Progenitor cell of endocrine pancreas (in vitro differentiated cells): Measurements from ENCODE around the gene NR6A1. TPM values are rescaled to one million over a fixed set of nuclear protein-coding genes. Genes with fewer than 3 reads are reported as not detected.

Experiments used
- DNase-seq: peaks from one replicate; pipeline ENCODE4 v3.0.0; 2021; ENCODE audit warnings: low spot score; ENCODE audit not compliant: unreplicated experiment
- H3K27ac Mint-ChIP-seq: 2 replicates; pipeline ENCODE4 v1.8.0; 2021; ENCODE audit warnings: mild to moderate bottlenecking, moderate library complexity, mixed read lengths
- H3K27me3 Mint-ChIP-seq: 2 replicates; pipeline ENCODE4 v1.8.0; 2021; ENCODE audit warnings: mixed read lengths
- H3K36me3 Mint-ChIP-seq: 2 replicates; pipeline ENCODE4 v1.8.0; 2022; ENCODE audit warnings: mixed read lengths; ENCODE audit not compliant: insufficient read depth
- H3K4me1 Mint-ChIP-seq: 2 replicates; pipeline ENCODE4 v1.8.0; 2021; ENCODE audit warnings: low read depth, mixed read lengths
- H3K4me3 Mint-ChIP-seq: 2 replicates; pipeline ENCODE4 v1.8.0; 2021; ENCODE audit warnings: low read depth, mild to moderate bottlenecking, moderate library complexity, mixed read lengths
- H3K9me3 Mint-ChIP-seq: 2 replicates; pipeline ENCODE4 v1.8.0; 2021; ENCODE audit warnings: low read depth, mixed read lengths
- CTCF ChIP-seq: fragments of 200-600 bp; sonication (generic); IDR thresholded peaks from one replicate; pipeline ENCODE4 v1.5.0; 2021; ENCODE audit warnings: antibody characterized with exemption, mild to moderate bottlenecking; ENCODE audit not compliant: unreplicated experiment
- total RNA-seq: library from RNA; stranded (reverse); gene quantifications from 2 replicates; pipeline ENCODE4 v1.2.1, GENCODE V29; 2021

The NR6A1 gene
- total RNA-seq, 1 donor from 2014 or later, result 86.4 TPM

GRCh38 chr9:124477211-124477647, 293.9 kb downstream of the NR6A1 start:
- no peak overlapping the region for H3K27ac Mint-ChIP-seq
- peaks cover 30% of the 10 kb centered on the region for H3K27me3 Mint-ChIP-seq
- no peak for DNase-seq
- no peaks in the 10 kb centered on the region for H3K9me3 Mint-ChIP-seq
- H3K36me3 Mint-ChIP-seq, result no peaks in the 10 kb centered on the region
- peak overlapping the region; percentile 40 for H3K4me3 Mint-ChIP-seq
- H3K4me1 Mint-ChIP-seq, result peaks cover 1% of the 10 kb centered on the region
- no peak for TF ChIP-seq CTCF

GRCh38 chr9:124475868-124476690, 295.0 kb downstream of the NR6A1 start:
- Mint-ChIP-seq H3K27ac (no peak overlapping the region), H3K27me3 (peaks cover 29% of the 10 kb centered on the region), H3K4me1 (peaks cover 1% of the 10 kb centered on the region), H3K9me3 (no peaks in the 10 kb centered on the region), H3K4me3 (no peak overlapping the region), H3K36me3 (no peaks in the 10 kb centered on the region)
- no peak for DNase-seq
- no peak for TF ChIP-seq CTCF

GRCh38 chr9:124475158-124475867, 295.8 kb downstream of the NR6A1 start:
- no peaks in the 10 kb centered on the region for H3K9me3 Mint-ChIP-seq
- H3K36me3 Mint-ChIP-seq, result no peaks in the 10 kb centered on the region
- DNase-seq, result no peak
- no peak overlapping the region for H3K4me3 Mint-ChIP-seq
- H3K27ac Mint-ChIP-seq, result no peak overlapping the region
- peaks cover 1% of the 10 kb centered on the region for H3K4me1 Mint-ChIP-seq
- TF ChIP-seq CTCF, result no peak
- peaks cover 26% of the 10 kb centered on the region for H3K27me3 Mint-ChIP-seq

GRCh38 chr9:124474151-124474550, 297.0 kb downstream of the NR6A1 start:
- TF ChIP-seq CTCF, result no peak
- no peak for DNase-seq
- Mint-ChIP-seq H3K27me3 (peaks cover 19% of the 10 kb centered on the region), H3K4me3 (no peak overlapping the region), H3K27ac (no peak overlapping the region), H3K4me1 (peaks cover 1% of the 10 kb centered on the region), H3K36me3 (no peaks in the 10 kb centered on the region), H3K9me3 (no peaks in the 10 kb centered on the region)

- H3K36me3 Mint-ChIP-seq, result no peaks in the 10 kb centered on the region
- H3K4me1 Mint-ChIP-seq, result peaks cover under 1% of the 10 kb centered on the region
- TF ChIP-seq CTCF, result no peak
- peaks cover 16% of the 10 kb centered on the region for H3K27me3 Mint-ChIP-seq
- no peak for DNase-seq
- no peak overlapping the region for H3K4me3 Mint-ChIP-seq
- H3K9me3 Mint-ChIP-seq, result no peaks in the 10 kb centered on the region
- no peak overlapping the region for H3K27ac Mint-ChIP-seq
These were observed 297.8 kb downstream of the NR6A1 start for GRCh38 chr9:124473310-124473709.
